ENCODE data around the gene SLC30A2. TPM values are rescaled to one million over a fixed set of nuclear protein-coding genes. Genes with fewer than 3 reads are reported as not detected.
"Not testable (repeated sequence)": the region's sequence is repeated elsewhere in the genome, so short reads cannot be mapped to it uniquely, and the experiment has no call there.

The SLC30A2 gene
- total RNA-seq, 1 experiment from 2014 or later: not detected

DNA sequence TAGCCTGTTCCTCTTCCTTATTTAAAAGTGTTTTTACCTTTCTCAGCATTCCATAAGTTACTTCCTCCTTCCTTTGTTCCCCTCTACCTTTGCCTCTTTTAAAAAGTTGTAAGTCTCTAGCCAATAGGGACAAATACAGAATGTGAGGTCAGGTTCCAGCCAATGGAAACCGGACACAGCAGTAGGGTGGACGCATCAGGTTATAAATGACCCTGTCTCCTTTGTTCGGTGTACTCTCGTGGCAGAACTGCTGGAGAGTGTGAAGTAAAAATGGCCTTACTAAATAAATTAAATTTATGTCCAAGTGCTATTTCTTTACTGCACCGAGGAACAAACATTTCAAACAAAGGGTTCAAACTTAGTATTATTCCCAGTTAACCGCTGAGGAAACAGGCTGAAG is 47.7 kb upstream of the SLC30A2 start:
- RAD21 ChIA-PET (ENCODE audit: low non-redundant PET in 1 of 2, low total read pairs in 2 of 2, uncharacterized antibody in 2 of 2, unreplicated experiment in 2 of 2); H3K4me2 ChIP-seq (ENCODE audit: low read length); H3K9me3 ChIP-seq (ENCODE audit: control insufficient read depth in 1 of 2, insufficient read depth in 1 of 2, low read depth in 1 of 2, low read length in 2 of 2); H4K20me1 ChIP-seq (ENCODE audit: insufficient read depth); H3K27me3 ChIP-seq (ENCODE audit: insufficient read depth, low read length); intact Hi-C loops (cut with micrococcal nuclease); POLR2A ChIA-PET; H3K36me3 ChIP-seq (ENCODE audit: control insufficient read depth in 1 of 2, insufficient read depth in 2 of 2, low read length in 2 of 2); CTCF ChIA-PET; H2AFZ ChIP-seq (ENCODE audit: low read depth, low read length, poor library complexity, severe bottlenecking); H3K9me2 ChIP-seq (ENCODE audit: insufficient read depth); H3K9ac ChIP-seq (ENCODE audit: low read length); H3K27ac ChIP-seq (ENCODE audit: low read depth, low read length); ATAC-seq; H3K79me2 ChIP-seq (ENCODE audit: insufficient read depth, low read length); BruUV-seq (replicated peaks); H3K4me1 ChIP-seq (ENCODE audit: control insufficient read depth in 1 of 2, insufficient read depth in 2 of 2, low read length in 2 of 2); DNase-seq (ENCODE audit: low read depth, low spot score); H3K4me3 ChIP-seq (replicated peaks in 1 of 2; ENCODE audit: low read depth in 1 of 2, low read length in 2 of 2): not testable (repeated sequence)

DNA sequence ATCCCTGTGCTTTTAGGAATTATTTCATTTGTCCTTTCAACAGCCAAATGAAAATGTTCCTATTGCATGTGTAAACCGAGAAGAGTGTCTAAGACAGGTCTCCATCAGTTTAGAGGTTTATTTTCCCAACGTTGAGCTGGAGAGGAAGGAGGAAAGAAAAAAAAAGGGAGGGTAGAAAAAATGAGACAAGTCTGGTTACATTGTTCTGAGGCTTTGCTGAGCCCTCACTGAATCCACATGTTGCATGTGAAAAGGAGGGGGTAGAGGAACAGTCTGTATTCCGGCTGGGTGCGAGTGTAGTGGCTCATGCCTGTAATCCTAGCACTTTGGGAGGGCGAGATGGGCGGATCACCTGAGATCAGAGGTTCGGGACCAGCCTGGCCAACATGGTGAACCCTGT is 46.5 kb upstream of the SLC30A2 start:
- Histone ChIP-seq H4K20me1 (ENCODE audit: insufficient read depth) (no peaks in the 10 kb centered on the region), H3K27me3 (ENCODE audit: insufficient read depth, low read length) (no peaks in the 10 kb centered on the region), H3K9ac (ENCODE audit: low read length) (no peak overlapping the region), H3K4me1 (ENCODE audit: control insufficient read depth in 1 of 2, insufficient read depth in 2 of 2, low read length in 2 of 2) (no peaks in the 10 kb centered on the region), H3K27ac (ENCODE audit: low read depth, low read length) (no peak overlapping the region), H3K36me3 (ENCODE audit: control insufficient read depth in 1 of 2, insufficient read depth in 2 of 2, low read length in 2 of 2) (no peaks in the 10 kb centered on the region), H3K79me2 (ENCODE audit: insufficient read depth, low read length) (no peaks in the 10 kb centered on the region), H3K9me3 (ENCODE audit: control insufficient read depth in 1 of 2, insufficient read depth in 1 of 2, low read depth in 1 of 2, low read length in 2 of 2) (no peaks in the 10 kb centered on the region), H3K4me3 (replicated peaks in 1 of 2; ENCODE audit: low read depth in 1 of 2, low read length in 2 of 2) (no peak overlapping the region), H3K9me2 (ENCODE audit: insufficient read depth) (no peaks in the 10 kb centered on the region), H2AFZ (ENCODE audit: low read depth, low read length, poor library complexity, severe bottlenecking) (no peak overlapping the region), H3K4me2 (ENCODE audit: low read length) (no peak overlapping the region)
- RAD21 ChIA-PET (ENCODE audit: low non-redundant PET in 1 of 2, low total read pairs in 2 of 2, uncharacterized antibody in 2 of 2, unreplicated experiment in 2 of 2): no interaction called here
- ATAC-seq (no peak), DNase-seq (ENCODE audit: low read depth, low spot score) (no peak)
- BruUV-seq (replicated peaks): no TSS peak
- intact Hi-C loops (cut with micrococcal nuclease): no loop called here
- CTCF ChIA-PET: no interaction called here
- POLR2A ChIA-PET: no interaction called here
- TF ChIP-seq EZH2 (IDR thresholded peaks at IDR 0.05) (no peak), TCF7L2 (IDR thresholded peaks at IDR 0.05; ENCODE audit: borderline replicate concordance, extremely low read depth, insufficient read depth, insufficient read length) (no peak), ZBTB33 (IDR thresholded peaks at IDR 0.05; ENCODE audit: extremely low read depth, insufficient replicate concordance, low read length) (no peak)
